ENCODE results near the gene SI. TPM values are rescaled to one million over a fixed set of nuclear protein-coding genes. Genes with fewer than 3 reads are reported as not detected.

SI gene

DNA sequence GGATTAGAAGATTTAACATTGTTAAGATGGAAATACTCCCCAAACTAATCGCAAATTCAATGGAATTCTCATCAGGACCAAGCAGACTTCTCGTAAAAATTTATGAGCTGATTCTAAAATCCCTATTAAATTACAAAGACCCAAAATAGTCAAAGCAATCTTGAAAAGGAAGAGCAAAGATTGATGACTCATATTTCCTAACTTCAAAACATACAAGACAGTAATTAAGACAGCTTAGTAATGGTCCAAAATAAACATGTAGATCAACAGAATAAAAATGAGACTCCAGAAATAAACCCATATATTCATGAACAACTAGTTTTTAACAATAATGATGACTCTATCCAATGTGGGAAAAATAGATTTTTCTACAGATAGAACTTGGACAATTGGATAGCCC lies 148.7 kb downstream of the SI start:
- H4K8ac ChIP-seq (ENCODE audit: low read depth, low read length), result no peak overlapping the region
- H3K27me3 ChIP-seq (ENCODE audit: control insufficient read depth in 3 of 3, insufficient read depth in 3 of 3, low read depth in 1 of 3, low read length in 3 of 3), result no peaks in the 10 kb centered on the region
- no peak overlapping the region for H4K91ac ChIP-seq (ENCODE audit: low read depth, low read length, poor library complexity)
- no peak overlapping the region for H2AK5ac ChIP-seq (ENCODE audit: low read depth, low read length)
- H3K4me2 ChIP-seq (ENCODE audit: insufficient read depth, low read length, poor library complexity, severe bottlenecking), result no peak overlapping the region
- H3K79me1 ChIP-seq (ENCODE audit: low read depth, low read length), result no peaks in the 10 kb centered on the region
- no peak overlapping the region for H2BK120ac ChIP-seq (ENCODE audit: low read depth, low read length)
- H3K23ac ChIP-seq (ENCODE audit: low read depth, low read length, poor library complexity), result no peak overlapping the region
- H3K14ac ChIP-seq (ENCODE audit: low read length), result no peak overlapping the region
- peaks cover 0 to 3% of the 10 kb centered on the region in 2 donors for H3K9me3 ChIP-seq (replicated peaks in 1 of 2; ENCODE audit: control insufficient read depth in 2 of 2, insufficient read depth in 1 of 2, low read depth in 1 of 2, low read length in 2 of 2)
- H2BK12ac ChIP-seq (ENCODE audit: low read length), result no peak overlapping the region
- H3K4me3 ChIP-seq (ENCODE audit: low read length in 2 of 2), result no peak overlapping the region
- no peak overlapping the region for H2AFZ ChIP-seq (ENCODE audit: low read length)
- no peak overlapping the region for H3K9ac ChIP-seq (ENCODE audit: low read depth, low read length, poor library complexity)
- DNase-seq (ENCODE audit: low spot score), result no peak
- H3K4me1 ChIP-seq (ENCODE audit: control insufficient read depth in 2 of 2, insufficient read depth in 1 of 2, low read depth in 1 of 2, low read length in 2 of 2), result no peaks in the 10 kb centered on the region
- H3K4ac ChIP-seq (ENCODE audit: low read length), result no peak overlapping the region
- no peak overlapping the region for H2BK15ac ChIP-seq (ENCODE audit: low read length)
- WGBS, 2 donors (ENCODE audit: extremely low coverage in 2 of 2, insufficient read length in 2 of 2, insufficient replicate concordance in 1 of 2), result no CpG with 5 or more reads among the region's 2 CpGs
- H2BK5ac ChIP-seq (ENCODE audit: low read length), result no peak overlapping the region
- no peak overlapping the region for H3K18ac ChIP-seq (ENCODE audit: low read length)
- no peaks in the 10 kb centered on the region for H3K36me3 ChIP-seq (replicated peaks in 1 of 2; ENCODE audit: control insufficient read depth in 2 of 2, insufficient read depth in 2 of 2, low read length in 2 of 2)
- no peak overlapping the region for H3K27ac ChIP-seq (replicated peaks; ENCODE audit: low read length)

Small RNA genes lying within 50 kb of the gene (small RNA-seq; reads per million reads assigned to genes)
- not detected for gene RF00019 (ENCODE audit: insufficient read depth)

Data from neuronal stem cell (in vitro differentiated cells).